HepG2 (cell line): Measurements from ENCODE around the gene WWP2. TPM values are rescaled to one million over a fixed set of nuclear protein-coding genes. Genes with fewer than 3 reads are reported as not detected.

Experiments
- BRCA1 ChIP-seq: sonication (generic); formaldehyde crosslinking; IDR thresholded peaks from 2 replicates; pipeline ENCODE4 v1.4.0; 2020; ENCODE audit warnings: missing genetic modification reagents
- ERF ChIP-seq: IDR thresholded peaks from 2 replicates; pipeline ENCODE4 v1.6.1; 2018; ENCODE audit warnings: missing biosample characterization, missing genetic modification reagents
- HMG20A ChIP-seq: IDR thresholded peaks from 2 replicates; pipeline ENCODE4 v1.6.1; 2016; ENCODE audit warnings: borderline replicate concordance
- HOMEZ ChIP-seq: IDR thresholded peaks from 2 replicates; pipeline ENCODE4 v1.6.1; 2016; ENCODE audit warnings: low read depth
- IRX3 ChIP-seq: sonication (generic); formaldehyde crosslinking; IDR thresholded peaks from 2 replicates; pipeline ENCODE4 v1.8.1; 2023; ENCODE audit warnings: mild to moderate bottlenecking, low read depth, missing genetic modification reagents, borderline replicate concordance
- KLF13 ChIP-seq: sonication (generic); formaldehyde crosslinking; IDR thresholded peaks from 2 replicates; pipeline ENCODE4 v1.4.0; 2020; ENCODE audit warnings: mild to moderate bottlenecking, missing genetic modification reagents
- MBNL3 ChIP-seq: fragments of 250-450 bp; sonication (Bioruptor Pico); conservative IDR thresholded peaks from 2 replicates; pipeline ENCODE4 v1.8.0; 2022; ENCODE audit warnings: mild to moderate bottlenecking, inconsistent platforms
- MLX ChIP-seq: IDR thresholded peaks from 2 replicates; pipeline ENCODE4 v1.6.1; 2016
- NFIB ChIP-seq: sonication (generic); formaldehyde crosslinking; IDR thresholded peaks from 2 replicates; pipeline ENCODE4 v1.9.0; 2021; ENCODE audit warnings: missing genetic modification reagents, mild to moderate bottlenecking, borderline replicate concordance
- STAT5B ChIP-seq: sonication (generic); formaldehyde crosslinking; IDR thresholded peaks from 2 replicates; pipeline ENCODE4 v1.4.0; 2020; ENCODE audit warnings: missing genetic modification reagents
- TARDBP ChIP-seq: sonication (generic); formaldehyde crosslinking; IDR thresholded peaks from 2 replicates; pipeline ENCODE4 v1.8.0; 2022; ENCODE audit warnings: mild to moderate bottlenecking, missing genetic modification reagents
- THRA ChIP-seq: sonication (generic); formaldehyde crosslinking; IDR thresholded peaks from 2 replicates; pipeline ENCODE4 v1.4.0; 2020; ENCODE audit warnings: missing genetic modification reagents, borderline replicate concordance
- ZBTB14 ChIP-seq: sonication (generic); formaldehyde crosslinking; IDR thresholded peaks from 2 replicates; pipeline ENCODE4 v1.4.0; 2020; ENCODE audit warnings: missing genetic modification reagents
- ZBTB49 ChIP-seq: sonication (generic); formaldehyde crosslinking; IDR thresholded peaks from 2 replicates; pipeline ENCODE4 v1.4.0; 2020; ENCODE audit warnings: missing genetic modification reagents, borderline replicate concordance
- ZMYM3 ChIP-seq: sonication (generic); formaldehyde crosslinking; IDR thresholded peaks from 2 replicates; pipeline ENCODE4 v1.5.1; 2020; ENCODE audit warnings: mild to moderate bottlenecking, missing genetic modification reagents
- ZNF446 ChIP-seq: sonication (generic); formaldehyde crosslinking; IDR thresholded peaks from 2 replicates; pipeline ENCODE4 v1.5.0; 2020; ENCODE audit warnings: mild to moderate bottlenecking, missing genetic modification reagents
- ZNF530 ChIP-seq: sonication (generic); formaldehyde crosslinking; IDR thresholded peaks from 2 replicates; pipeline ENCODE4 v1.5.0; 2020; ENCODE audit warnings: low read depth, mild to moderate bottlenecking, missing genetic modification reagents
- ZNF614 ChIP-seq: IDR thresholded peaks from 2 replicates; pipeline ENCODE4 v1.6.1; 2018; ENCODE audit warnings: missing biosample characterization, missing genetic modification reagents, inconsistent platforms, borderline replicate concordance
- ZNF75D ChIP-seq: sonication (generic); formaldehyde crosslinking; IDR thresholded peaks from 2 replicates; pipeline ENCODE4 v1.8.1; 2023; ENCODE audit warnings: missing genetic modification reagents, mild to moderate bottlenecking, borderline replicate concordance
- ZSCAN5A ChIP-seq: sonication (generic); formaldehyde crosslinking; IDR thresholded peaks from 2 replicates; pipeline ENCODE4 v1.8.0; 2022; ENCODE audit warnings: mild to moderate bottlenecking, missing genetic modification reagents, borderline replicate concordance
- polyA plus RNA-seq, 8 experiments: library from polyadenylated mRNA; depleted of rRNA in 3 of 8; stranded (reverse) in 7 of 8; unstranded in 1 of 8; fragments of >200 nt; fragmentation: Illumina TruSeq in 4 of 8; extraction: Trizol in 4 of 8; gene quantifications; 2 replicates each; pipeline versions ENCODE4 v1.2.1 to v1.2.3, GENCODE V29; 2011 to 2016; ENCODE audit warnings: low read depth in 4 of 8, missing spikeins in 1 of 8, mixed read lengths in 1 of 8; ENCODE audit not compliant: insufficient read depth in 1 of 8
- total RNA-seq, 5 experiments: library from RNA; depleted of rRNA; stranded (reverse); fragments of >200 nt; fragmentation: Illumina TruSeq; extraction: Trizol; gene quantifications; 2 replicates each; pipeline ENCODE4 v1.2.3, GENCODE V29; 2016; ENCODE audit warnings: low read depth in 1 of 5

Gene WWP2
- total and polyA plus RNA-seq, 2 of the 13 experiments (the other 11 are each of a cell fraction or from before 2014, with no cell fraction given), result 11.4 to 28.2 TPM

GRCh38 chr16:69839240-69839688 is 77.1 kb downstream of the WWP2 start (continued):
- no peak for TF ChIP-seq IRX3 (CRISPR knock-in tag)
- no peak for TF ChIP-seq HOMEZ (CRISPR knock-in tag)
- peak; percentile 37; the same call in 1 of the 2 replicates for TF ChIP-seq BRCA1
- no peak for TF ChIP-seq ZBTB14 (CRISPR knock-in tag)
- TF ChIP-seq KLF13, result no peak
- no peak for TF ChIP-seq ZNF75D (CRISPR knock-in tag)
- TF ChIP-seq ZNF530, result no peak
- peak; percentile 67; the same call in 1 of the 2 replicates for TF ChIP-seq ZNF614
- no peak for TF ChIP-seq MBNL3 (CRISPR knock-in tag)
- peak; percentile 50; the same call in 1 of the 2 replicates for TF ChIP-seq TARDBP
- TF ChIP-seq THRA (CRISPR knock-in tag), result no peak; the same call in 1 of the 2 replicates
- peak; percentile 39; the same call in 1 of the 2 replicates for TF ChIP-seq MLX (CRISPR knock-in tag)
- no peak for TF ChIP-seq ZBTB49 (CRISPR knock-in tag)
- peak; percentile 51; the same call in 1 of the 2 replicates for TF ChIP-seq HMG20A (CRISPR knock-in tag)
- peak; percentile 61 for TF ChIP-seq ZMYM3
- no peak for TF ChIP-seq NFIB (CRISPR knock-in tag)
- TF ChIP-seq ERF (CRISPR knock-in tag), result peak; percentile 50; the same call in 1 of the 2 replicates
- TF ChIP-seq ZSCAN5A (CRISPR knock-in tag), result 0 out of 2 replicates have a peak, but pooled peaks have one; percentile 21
- no peak for TF ChIP-seq ZNF446 (CRISPR knock-in tag)
- TF ChIP-seq STAT5B, result no peak
